ENCODE results near the gene POU6F2.

POU6F2 gene

GRCh38 chr7:38977685-38978084 lies at the start of gene POU6F2:
TSS of gene POU6F2 (plus strand) at chr7:38977909. CDS start at chr7:38977954, 45 bp downstream.
- DNase-seq = no peak
- H3K36me3 ChIP-seq (replicated peaks; ENCODE audit: insufficient read depth, low read length) = no peaks in the 10 kb centered on the region
- H2AFZ ChIP-seq (ENCODE audit: low read length) = no peak within 1 kb of the TSS
- no peak within 1 kb of the TSS for H3K4me2 ChIP-seq (ENCODE audit: low read depth, low read length)
- no peaks in the 10 kb centered on the region for H3K9me3 ChIP-seq (replicated peaks; ENCODE audit: insufficient read depth, low read length)
- no peaks in the 10 kb centered on the region for H3K9me2 ChIP-seq (replicated peaks; ENCODE audit: insufficient read depth, low read length)
- no peak within 1 kb of the TSS for H3K27ac ChIP-seq (ENCODE audit: low read length)
- H3K9ac ChIP-seq (ENCODE audit: low read length) = no peak within 1 kb of the TSS
- H3F3A ChIP-seq (ENCODE audit: insufficient read depth, low read length) = no peaks in the 10 kb centered on the region
- no peaks in the 10 kb centered on the region for H3K27me3 ChIP-seq (replicated peaks; ENCODE audit: insufficient read depth, low read length)
- H3K79me2 ChIP-seq (ENCODE audit: low read length) = no peaks in the 10 kb centered on the region
- no peak for TF ChIP-seq EZH2phosphoT487 (IDR thresholded peaks at IDR 0.05; ENCODE audit: low read length)
- TF ChIP-seq EZH2 (optimal IDR thresholded peaks at IDR 0.05; ENCODE audit: low read depth, low read length) = no peak
- no peak for TF ChIP-seq CTCF (IDR thresholded peaks at IDR 0.05; ENCODE audit: low read length)
- H4K20me1 ChIP-seq (ENCODE audit: insufficient read depth, low read length) = no peaks in the 10 kb centered on the region
- H3K4me1 ChIP-seq (ENCODE audit: low read length) = no peaks in the 10 kb centered on the region
- no peak within 1 kb of the TSS for H3K4me3 ChIP-seq (ENCODE audit: low read length)

- Histone ChIP-seq H3K9me3 (replicated peaks; ENCODE audit: insufficient read depth, low read length) (no peaks in the 10 kb centered on the region), H3K36me3 (replicated peaks; ENCODE audit: insufficient read depth, low read length) (no peaks in the 10 kb centered on the region), H3K79me2 (ENCODE audit: low read length) (no peaks in the 10 kb centered on the region), H2AFZ (ENCODE audit: low read length) (no peak overlapping the region), H3K4me3 (ENCODE audit: low read length) (no peak overlapping the region), H3K27me3 (replicated peaks; ENCODE audit: insufficient read depth, low read length) (no peaks in the 10 kb centered on the region), H3K9me2 (replicated peaks; ENCODE audit: insufficient read depth, low read length) (no peaks in the 10 kb centered on the region), H4K20me1 (ENCODE audit: insufficient read depth, low read length) (no peaks in the 10 kb centered on the region), H3K27ac (ENCODE audit: low read length) (no peak overlapping the region), H3K4me2 (ENCODE audit: low read depth, low read length) (no peak overlapping the region), H3K9ac (ENCODE audit: low read length) (no peak overlapping the region), H3K4me1 (ENCODE audit: low read length) (no peaks in the 10 kb centered on the region), H3F3A (ENCODE audit: insufficient read depth, low read length) (no peaks in the 10 kb centered on the region)
- TF ChIP-seq EZH2phosphoT487 (IDR thresholded peaks at IDR 0.05; ENCODE audit: low read length) = no peak
- TF ChIP-seq EZH2 (optimal IDR thresholded peaks at IDR 0.05; ENCODE audit: low read depth, low read length) = no peak
- no peak for TF ChIP-seq CTCF (IDR thresholded peaks at IDR 0.05; ENCODE audit: low read length)
- DNase-seq = no peak
These were observed 49.2 kb upstream of the POU6F2 start for GRCh38 chr7:38928506-38928905.

GRCh38 chr7:38929460-38930171 lies 48.1 kb upstream of the POU6F2 start:
- no peaks in the 10 kb centered on the region for H3F3A ChIP-seq (ENCODE audit: insufficient read depth, low read length)
- no peak overlapping the region for H3K4me3 ChIP-seq (ENCODE audit: low read length)
- H3K36me3 ChIP-seq (replicated peaks; ENCODE audit: insufficient read depth, low read length) = no peaks in the 10 kb centered on the region
- no peaks in the 10 kb centered on the region for H3K9me3 ChIP-seq (replicated peaks; ENCODE audit: insufficient read depth, low read length)
- H3K79me2 ChIP-seq (ENCODE audit: low read length) = no peaks in the 10 kb centered on the region
- no peak overlapping the region for H3K27ac ChIP-seq (ENCODE audit: low read length)
- H2AFZ ChIP-seq (ENCODE audit: low read length) = no peak overlapping the region
- no peaks in the 10 kb centered on the region for H3K4me1 ChIP-seq (ENCODE audit: low read length)
- H3K27me3 ChIP-seq (replicated peaks; ENCODE audit: insufficient read depth, low read length) = no peaks in the 10 kb centered on the region
- no peak for DNase-seq
- H3K4me2 ChIP-seq (ENCODE audit: low read depth, low read length) = no peak overlapping the region
- H4K20me1 ChIP-seq (ENCODE audit: insufficient read depth, low read length) = no peaks in the 10 kb centered on the region
- no peaks in the 10 kb centered on the region for H3K9me2 ChIP-seq (replicated peaks; ENCODE audit: insufficient read depth, low read length)
- no peak overlapping the region for H3K9ac ChIP-seq (ENCODE audit: low read length)
- no peak for TF ChIP-seq EZH2phosphoT487 (IDR thresholded peaks at IDR 0.05; ENCODE audit: low read length)
- no peak for TF ChIP-seq EZH2 (optimal IDR thresholded peaks at IDR 0.05; ENCODE audit: low read depth, low read length)
- TF ChIP-seq CTCF (IDR thresholded peaks at IDR 0.05; ENCODE audit: low read length) = no peak
